ENCODE data around the gene ARSB.

DNA sequence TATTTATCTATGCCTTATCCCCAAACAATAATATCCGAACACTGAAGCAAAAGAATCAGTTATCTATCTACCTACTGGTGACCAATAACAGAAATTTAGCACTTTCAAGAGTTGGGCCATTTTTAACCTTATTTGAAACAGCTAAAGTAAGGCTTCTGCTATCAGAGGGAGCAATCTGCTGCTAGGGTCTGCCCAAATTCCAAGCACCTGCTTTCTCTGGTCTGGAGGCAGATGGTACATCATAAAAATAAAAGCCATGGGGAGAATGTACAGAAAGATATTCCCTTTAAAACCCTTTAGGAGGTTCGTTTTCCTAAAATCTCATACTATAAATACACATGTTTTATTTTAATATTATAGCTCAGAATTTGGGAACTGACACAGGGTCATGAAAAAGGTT lies 37.7 kb upstream of the ARSB start:
- no peak for TF ChIP-seq MXI1 (IDR thresholded peaks at IDR 0.05; ENCODE audit: low read depth, low read length)
- TF ChIP-seq BRCA1 (IDR thresholded peaks at IDR 0.05) = no peak
- TF ChIP-seq BRCA1 (CRISPR knock-in tag; IDR thresholded peaks at IDR 0.05) = no peak
- no peak for TF ChIP-seq NRF1 (conservative IDR thresholded peaks at IDR 0.05 in 1 of 2, IDR thresholded peaks at IDR 0.05 in 1 of 2)
- TF ChIP-seq ZNF212 (CRISPR knock-in tag; IDR thresholded peaks at IDR 0.05) = no peak
- TF ChIP-seq FOS (IDR thresholded peaks at IDR 0.05; ENCODE audit: extremely low read depth, insufficient read length) = no peak
- no peak for TF ChIP-seq MAZ (CRISPR knock-in tag; conservative IDR thresholded peaks at IDR 0.05 in 1 of 2, IDR thresholded peaks at IDR 0.05 in 1 of 2)

Measured in K562 (cell line).